GM12873 (cell line): Measurements from ENCODE around the gene TXNRD2.

Experiments
- TF ChIP-seq, protein P1 (sequence below): IDR thresholded peaks from 2 replicates; pipeline ENCODE4 v1.5.1; 2012; ENCODE audit warnings: low read depth, mild to moderate bottlenecking, moderate library complexity, low read length, control low read depth; ENCODE audit not compliant: insufficient read depth; ENCODE audit errors: missing control alignments

The TXNRD2 gene

DNA sequence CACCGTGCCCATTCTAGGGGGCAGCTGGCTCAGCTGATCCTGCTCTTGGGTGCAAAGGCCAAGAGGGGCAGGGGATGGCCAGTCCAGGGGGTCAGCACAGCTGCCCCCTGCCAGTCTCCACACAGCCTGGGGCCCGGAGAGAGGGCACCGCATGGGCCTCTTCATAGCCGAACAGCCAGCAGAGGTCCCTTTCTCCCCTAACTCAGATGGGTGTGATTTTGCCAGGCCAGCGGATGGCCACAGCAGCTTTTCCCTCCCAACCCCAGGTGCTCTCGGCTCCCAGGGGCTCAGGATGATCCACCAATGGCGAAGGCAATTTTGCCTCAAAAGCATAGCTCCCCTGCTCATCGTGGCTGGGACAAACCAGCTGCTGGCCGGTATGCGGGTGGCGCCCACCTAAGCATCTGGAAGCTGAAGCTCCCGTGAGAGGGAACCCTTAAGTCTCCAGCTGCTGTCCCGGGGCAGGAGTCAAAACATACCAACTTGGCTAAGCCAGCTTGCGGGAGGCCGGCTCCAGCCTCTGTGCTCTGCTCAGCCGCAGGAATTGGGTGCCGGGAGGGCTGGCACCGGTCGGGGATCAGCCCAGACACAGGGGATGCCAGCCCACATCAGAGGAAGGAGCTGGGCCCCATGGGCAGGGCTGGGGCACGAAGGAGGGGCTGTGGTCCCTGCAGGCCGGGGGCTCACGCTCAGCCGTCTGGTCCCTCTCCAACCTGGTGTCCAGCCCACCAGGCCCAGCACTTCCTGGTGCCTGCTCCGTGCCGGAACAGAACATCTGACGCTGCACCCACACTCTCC lies 56.5 kb downstream of the TXNRD2 start:
- TF ChIP-seq, protein P1, sequence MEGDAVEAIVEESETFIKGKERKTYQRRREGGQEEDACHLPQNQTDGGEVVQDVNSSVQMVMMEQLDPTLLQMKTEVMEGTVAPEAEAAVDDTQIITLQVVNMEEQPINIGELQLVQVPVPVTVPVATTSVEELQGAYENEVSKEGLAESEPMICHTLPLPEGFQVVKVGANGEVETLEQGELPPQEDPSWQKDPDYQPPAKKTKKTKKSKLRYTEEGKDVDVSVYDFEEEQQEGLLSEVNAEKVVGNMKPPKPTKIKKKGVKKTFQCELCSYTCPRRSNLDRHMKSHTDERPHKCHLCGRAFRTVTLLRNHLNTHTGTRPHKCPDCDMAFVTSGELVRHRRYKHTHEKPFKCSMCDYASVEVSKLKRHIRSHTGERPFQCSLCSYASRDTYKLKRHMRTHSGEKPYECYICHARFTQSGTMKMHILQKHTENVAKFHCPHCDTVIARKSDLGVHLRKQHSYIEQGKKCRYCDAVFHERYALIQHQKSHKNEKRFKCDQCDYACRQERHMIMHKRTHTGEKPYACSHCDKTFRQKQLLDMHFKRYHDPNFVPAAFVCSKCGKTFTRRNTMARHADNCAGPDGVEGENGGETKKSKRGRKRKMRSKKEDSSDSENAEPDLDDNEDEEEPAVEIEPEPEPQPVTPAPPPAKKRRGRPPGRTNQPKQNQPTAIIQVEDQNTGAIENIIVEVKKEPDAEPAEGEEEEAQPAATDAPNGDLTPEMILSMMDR = no peak

DNA sequence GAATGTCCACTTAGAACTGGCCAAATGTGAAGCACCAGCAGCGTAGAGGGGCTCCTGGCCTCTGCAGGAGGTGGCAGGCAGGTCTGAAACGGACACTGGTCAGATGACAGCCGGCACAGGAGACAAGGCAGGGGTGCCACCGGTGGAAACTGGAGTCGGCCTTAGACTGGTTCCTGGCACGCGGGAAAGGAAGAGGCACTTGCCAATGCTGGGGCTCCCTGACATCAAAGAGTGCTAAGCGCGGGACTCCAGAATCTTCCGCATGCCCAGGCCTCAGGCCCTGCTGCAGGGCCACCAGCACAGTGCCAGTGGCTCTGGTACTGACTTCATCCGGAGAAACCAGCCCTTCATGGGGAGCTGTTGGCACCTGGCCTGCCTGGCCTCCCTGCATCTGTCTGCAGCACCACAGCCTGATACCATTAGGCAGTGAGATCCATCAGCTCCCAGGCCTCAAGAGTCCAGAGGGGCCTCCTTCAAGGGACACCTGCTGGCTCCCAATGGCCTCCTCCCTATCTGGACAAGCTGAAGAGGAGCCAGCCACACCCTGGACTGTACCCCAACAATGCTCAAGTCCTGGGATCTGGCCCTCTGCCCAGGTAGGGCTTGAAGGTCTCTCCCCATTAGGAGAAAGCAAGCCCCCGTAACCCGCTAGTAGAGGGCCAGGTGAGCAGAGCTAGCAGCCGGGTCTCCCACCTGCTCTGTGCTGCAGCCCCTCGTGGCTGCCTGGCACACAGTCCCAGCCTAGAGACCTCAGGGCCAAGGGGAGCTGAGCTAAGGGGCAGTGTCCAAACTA lies 57.3 kb downstream of the TXNRD2 start:
- TF ChIP-seq, protein P1 = no peak

DNA sequence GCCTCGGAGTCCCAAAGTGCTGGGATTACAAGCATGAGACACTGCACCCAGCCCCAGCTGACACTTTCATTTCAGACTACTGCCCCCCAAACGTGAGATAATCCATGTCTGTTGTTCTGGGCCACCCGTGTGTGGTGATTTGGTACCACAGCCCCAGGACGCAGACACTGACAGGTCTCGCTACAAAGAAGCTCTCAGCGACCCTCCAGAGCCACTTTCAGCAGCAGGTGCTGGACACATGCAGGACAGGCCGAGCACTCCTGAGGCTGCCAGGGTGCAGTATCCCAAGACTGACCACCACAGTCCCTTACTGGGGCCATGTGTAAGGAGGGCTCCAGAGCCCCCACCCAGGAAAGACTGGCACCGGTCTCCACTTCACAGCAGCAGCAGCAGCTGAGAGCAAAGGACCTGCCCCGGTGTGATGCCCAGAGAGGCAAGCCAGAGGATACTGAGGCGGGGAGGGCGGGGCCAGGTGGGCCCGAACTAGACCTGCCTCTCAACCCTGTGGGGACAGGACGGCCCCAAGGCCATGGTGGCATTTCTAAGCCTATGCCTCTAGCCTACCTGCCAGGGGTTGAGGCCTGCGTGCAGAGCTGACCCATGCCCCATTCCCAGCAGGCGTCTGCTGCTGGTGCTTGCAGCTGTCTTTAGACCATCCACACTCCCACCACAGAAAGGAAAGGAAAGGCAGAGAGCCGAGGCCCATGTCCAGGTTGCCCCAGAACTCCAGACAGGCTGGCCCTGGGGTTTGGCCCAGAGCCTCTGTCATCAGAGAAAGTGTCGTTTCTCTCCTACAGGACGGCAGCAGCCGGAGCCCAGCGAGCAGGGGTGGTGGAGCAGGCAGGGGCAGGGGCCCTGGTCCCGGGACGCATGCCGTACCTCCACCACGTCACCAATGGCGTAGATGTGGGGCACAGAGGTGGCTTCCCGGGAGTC lies 58.9 kb downstream of the TXNRD2 start:
- TF ChIP-seq, protein P1 = no peak

DNA sequence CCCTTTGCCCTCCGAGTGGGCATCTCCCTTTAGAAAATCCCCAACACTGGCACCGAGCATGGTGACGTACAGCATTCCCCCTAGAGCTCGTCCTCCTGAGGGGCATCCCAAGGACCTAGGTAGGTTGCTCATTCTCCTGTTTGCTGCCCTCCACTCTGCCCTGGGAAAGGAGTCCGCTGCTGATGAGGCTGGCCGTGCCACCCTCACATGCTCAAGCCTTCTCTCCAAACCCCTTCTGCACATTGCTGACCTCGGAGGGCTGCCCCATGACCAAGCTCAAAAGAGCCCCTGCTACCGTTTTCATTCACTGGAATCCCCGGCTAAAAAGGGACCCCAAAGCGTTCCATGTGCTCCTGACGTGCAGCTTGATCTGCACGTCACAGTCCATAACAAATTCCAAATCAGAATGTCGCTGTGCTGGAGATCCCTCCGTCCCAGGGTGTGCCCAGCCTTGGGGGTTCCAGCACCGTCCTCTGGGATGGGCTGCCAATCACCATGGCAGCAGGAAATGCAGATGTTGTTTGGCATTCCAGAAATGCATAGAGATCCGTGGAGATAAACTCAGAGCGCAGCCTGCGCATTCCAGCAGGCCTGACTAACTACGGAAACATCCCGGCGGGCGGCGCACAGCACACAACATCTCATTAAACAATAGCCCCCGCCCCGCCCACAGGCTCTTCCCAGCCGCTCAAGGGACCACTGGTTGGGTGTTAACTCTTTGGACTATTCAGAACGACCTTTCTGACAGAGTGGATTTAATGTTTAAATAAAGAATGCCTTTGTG lies 60.6 kb downstream of the TXNRD2 start:
- TF ChIP-seq, protein P1 = no peak

DNA sequence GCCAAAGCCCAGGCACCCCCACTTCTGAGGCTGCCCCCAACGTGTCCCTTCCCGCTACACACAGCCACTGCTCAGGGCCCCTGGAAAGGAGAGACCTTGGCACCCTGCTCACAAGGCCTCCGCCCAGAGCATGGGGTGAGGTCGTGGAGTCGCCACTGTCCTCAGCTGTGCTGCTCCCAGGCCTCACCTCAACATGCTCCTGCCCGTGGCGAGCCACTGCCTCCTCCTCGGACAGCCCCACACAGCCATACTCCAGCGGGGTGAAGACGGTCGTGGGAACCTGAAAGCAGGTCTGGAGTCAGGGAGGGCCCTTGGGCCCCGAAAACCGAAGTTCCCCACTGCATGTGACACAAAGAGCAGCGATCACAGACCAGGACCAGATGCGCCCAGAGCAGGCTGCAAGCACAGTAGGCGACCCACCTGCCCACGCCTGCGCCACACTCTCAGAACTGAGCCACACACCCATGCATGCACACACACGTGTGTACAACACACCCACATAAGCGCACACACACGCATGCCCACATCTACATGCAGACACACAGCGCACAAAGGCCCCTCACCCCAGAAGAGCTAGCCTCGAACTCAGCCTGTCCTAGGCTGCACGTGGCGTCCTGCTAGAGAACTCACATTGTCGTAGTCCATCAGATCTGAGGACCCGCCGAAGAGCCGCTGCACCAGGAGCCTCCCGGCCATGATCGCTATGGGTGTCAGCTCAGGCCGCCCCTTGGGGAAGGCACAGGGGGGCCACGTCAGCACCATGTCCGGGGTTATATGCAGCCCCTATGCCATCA lies 61.4 kb downstream of the TXNRD2 start:
- TF ChIP-seq, protein P1 = no peak

DNA sequence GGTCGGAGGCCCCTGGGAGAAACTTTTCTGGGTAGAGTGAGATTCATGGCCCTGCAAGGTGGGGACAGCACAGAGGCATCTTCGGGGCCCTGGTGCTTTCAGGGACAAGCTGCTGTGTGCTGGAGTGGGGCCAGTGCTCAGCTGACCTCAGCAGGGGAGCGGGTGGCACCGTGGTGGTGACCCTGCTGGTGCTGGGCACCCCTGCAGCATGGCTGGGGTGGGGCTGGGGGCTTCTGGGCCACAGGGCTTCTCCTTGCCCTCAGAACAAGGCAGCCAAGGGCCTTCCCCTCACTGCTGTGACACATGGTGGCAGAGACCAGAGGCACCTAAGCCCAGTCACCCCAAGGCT lies 62.0 kb downstream of the TXNRD2 start:
- TF ChIP-seq, protein P1 = no peak
